NCI-H526 (cell line): Measurements from ENCODE around the gene RNLS.

Source experiments
- DNase-seq, 2 experiments: peaks; one replicate each; lab custom pipeline; 2025; lab: John Stamatoyannopoulos, UW

Gene RNLS

DNA sequence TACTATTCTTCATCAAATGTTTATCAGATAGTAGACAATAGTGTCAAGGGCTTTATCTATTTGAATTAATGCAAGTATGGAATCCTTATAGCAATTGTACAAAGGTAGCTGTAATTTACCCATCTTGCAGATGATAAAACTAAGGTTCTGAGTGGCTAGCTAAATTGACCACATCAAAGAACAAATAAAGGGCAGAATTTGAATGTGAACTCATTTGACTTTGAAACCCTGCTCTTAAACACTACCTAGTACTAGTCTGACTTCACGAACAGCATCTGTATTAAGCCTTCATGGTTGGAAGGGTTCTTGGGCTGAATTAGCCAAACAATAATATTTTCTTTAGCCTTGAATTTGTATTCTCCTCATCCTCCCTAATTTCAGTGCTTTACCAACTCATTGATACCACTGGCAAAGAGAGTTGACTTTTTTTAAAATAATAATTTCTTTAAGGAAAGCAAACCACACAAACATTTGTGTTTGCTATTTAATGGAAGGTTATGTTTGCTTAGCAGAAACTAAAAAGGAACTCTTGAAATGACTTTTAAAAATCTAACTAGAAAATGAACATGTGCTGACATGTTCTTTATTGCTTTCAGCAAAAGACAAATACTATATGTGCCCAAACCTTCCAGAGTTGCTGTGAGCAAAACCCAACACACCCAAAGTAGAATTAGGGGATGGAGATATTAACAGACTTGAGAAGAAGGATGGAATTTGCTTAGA lies 322.6 kb downstream of the RNLS start:
- no peak for DNase-seq

DNA sequence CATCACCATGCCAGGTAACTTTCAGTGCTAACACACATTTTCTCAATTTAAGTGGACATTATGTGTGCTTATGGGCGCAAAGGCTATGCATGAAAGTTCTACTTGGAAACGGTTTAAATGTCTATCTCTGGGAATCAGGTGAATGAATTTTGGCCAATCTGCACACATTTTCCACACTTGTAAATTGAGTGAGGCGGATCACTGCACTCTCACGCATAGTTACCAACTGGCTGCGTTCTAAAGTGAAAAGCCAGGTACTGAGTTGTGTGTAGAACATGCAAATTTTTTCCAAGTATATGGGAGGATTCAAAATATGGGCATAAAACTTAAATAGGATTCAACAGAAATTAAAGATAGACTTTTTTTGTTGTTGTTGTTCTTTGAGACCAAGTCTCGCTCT lies 323.7 kb downstream of the RNLS start:
- no peak for DNase-seq

DNA sequence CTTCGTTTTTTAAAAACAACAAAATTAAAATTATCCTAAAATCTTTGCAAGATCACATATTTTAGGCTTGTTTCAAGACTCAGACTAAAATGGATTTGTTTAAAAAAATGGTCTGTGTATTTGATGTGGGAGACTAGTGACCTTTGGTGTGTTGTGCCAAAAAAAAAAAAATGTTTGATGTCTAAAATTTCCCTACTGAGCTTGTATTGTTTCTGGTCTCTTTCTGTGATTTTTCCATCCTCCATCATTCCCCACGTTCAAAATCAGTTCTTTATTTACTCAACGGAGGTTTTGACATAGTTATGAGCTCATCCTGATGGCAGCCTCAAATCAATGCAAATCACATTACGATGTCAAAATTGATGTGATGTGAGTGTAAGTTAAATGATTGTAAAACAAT lies 326.2 kb downstream of the RNLS start:
- no peak for DNase-seq

DNA sequence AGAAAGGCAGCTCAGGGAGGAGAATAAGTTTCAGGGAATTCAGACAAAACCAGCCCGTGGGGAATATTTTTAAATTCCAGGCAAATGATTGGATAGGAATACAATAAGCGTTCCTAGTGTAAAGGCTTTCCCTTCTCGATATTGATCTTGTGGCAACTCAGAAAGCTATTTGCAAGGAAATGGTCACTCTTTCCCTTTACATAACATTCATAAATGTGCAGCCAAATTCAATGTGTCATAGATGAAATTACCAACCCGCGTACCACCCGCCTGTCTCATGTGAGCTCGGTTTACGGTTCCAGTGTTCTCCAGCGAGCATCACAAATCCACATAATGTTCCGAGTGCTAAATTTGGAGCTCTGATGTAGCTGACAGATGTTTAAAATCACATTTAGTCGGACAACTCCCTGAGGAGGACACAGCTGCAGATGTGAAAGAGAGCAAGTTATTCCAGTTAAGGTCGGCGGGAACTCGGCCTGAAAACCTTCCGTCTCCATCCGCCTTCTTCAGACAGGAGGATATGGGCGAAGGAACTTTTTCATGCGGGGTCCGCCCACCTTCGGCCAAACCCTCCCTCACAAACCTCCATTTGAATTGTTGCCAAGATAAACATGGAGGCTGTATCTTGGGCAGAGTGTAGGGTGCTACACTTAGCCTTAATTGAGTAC lies 327.0 kb downstream of the RNLS start:
- DNase-seq, result no peak

DNA sequence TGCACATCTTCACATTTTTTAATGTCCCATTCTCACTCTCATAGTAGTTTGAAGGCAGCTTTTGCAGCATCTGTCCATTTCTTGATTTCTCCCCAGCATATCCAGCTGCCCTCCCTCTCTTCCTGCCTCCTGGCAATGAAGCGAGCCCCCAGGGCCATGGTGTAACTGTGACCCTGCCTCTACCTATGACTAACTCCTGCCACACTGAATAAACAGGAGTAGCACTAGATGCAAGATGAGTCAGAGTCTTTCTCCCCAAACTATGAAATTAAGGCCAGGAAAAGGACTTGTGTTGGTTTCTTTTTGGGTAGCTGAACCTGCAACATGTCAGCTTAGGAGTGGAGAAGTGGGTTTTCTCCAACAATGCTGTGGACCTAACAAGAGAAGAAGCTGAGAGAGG lies 329.0 kb downstream of the RNLS start:
- no peak for DNase-seq

DNA sequence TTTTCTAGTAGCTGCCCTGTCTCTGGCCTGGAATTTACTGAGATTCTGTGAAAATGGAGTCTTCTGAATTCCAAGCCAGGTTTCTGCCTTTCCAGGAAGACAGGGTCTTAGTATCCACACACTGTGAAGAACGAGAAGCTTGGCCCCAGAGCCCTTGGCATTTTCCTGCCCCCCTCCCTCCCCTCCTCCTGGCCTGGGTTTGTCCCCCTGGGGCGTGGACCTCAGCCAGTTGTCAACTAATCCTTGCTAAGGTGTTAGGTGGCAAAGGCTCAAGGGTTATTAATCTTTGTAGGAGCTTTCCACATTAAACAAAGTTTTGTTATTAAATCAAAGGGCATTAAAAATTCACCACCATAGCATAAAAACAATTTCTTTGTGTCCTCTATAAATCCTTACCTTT lies 329.5 kb downstream of the RNLS start:
- DNase-seq, result no peak

DNA sequence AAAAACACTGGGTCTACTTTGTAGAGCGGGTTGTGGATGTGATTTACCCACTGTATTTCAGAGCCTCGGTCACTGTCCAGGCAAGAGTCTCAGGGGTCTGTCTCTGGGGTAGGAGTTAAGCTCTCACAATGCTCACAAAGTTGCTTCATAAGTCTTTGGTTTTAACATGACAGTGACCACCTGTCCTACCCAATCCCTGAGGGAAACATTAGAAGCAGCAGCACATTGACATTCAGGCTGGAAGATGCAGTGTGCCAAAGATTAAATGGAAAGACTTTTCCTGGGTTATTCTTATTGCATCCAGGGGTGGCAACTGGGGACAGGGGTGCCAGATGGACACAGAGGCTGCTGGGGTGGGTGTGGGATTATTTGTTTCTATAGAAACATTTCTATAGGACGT lies 330.0 kb downstream of the RNLS start:
- DNase-seq, result no peak

DNA sequence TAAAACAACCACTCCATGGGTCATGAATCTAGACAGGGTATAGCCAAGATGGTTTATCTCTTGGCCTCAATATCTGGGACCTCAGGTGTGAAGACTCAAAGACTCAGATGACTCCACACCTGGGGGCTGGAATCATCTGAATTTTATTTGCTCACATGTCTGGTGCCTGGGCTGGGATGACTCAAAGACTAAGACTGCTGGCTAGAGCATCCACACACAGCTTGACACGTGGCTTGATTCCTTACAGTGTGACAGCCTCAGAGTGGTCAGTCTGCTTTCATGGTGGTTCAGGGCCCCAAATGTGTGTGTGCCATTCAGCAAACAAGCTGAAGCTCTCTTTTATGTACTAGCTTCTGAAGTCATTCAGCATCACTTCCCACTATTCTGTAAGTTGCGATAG lies 333.7 kb downstream of the RNLS start:
- DNase-seq, result no peak

DNA sequence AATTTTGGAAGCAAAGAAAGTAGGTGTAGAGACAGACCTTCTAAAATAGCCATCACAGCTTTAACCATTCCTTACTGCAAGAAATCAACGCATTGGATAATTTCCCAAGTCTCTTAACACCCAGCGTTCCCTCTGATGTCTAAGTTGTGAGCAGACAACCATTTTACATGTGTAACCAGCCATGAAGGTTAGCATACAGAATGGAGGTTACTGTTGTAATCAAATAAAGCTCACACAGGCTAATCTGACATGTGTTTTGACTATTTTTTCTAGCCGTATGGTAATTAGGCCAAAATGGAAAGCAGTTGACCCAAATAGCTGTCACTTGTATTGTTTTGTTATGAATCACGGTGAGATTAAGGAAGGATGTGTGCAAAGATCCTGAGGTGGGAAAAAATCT lies 336.4 kb downstream of the RNLS start:
- peak in 1 of 2 experiments; percentile 17 for DNase-seq

DNA sequence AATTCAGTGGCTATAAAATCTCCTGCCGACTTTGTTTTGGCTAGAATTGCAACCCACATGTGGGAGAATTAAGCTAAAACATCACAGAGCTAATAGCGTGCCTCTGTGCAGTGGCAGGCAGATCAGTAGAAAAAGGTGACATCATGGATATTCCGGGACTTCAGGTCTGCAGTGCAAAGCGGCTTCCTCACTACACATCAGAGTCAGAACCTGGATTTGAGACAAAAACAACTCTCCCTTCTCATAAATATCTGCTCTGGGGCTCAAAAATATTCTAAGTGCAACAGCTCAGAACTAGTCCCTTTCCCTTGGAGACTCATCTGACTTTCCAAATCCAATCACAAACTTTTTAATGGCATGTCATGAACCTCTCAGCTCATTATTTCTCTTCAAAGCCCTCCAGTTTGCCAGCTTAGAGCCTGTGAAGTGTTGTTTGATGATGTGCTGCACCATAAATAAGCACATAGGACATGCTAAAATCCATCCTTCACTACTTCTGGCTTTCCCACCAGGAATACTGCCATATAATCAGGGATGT lies 337.1 kb downstream of the RNLS start:
- DNase-seq, result no peak

DNA sequence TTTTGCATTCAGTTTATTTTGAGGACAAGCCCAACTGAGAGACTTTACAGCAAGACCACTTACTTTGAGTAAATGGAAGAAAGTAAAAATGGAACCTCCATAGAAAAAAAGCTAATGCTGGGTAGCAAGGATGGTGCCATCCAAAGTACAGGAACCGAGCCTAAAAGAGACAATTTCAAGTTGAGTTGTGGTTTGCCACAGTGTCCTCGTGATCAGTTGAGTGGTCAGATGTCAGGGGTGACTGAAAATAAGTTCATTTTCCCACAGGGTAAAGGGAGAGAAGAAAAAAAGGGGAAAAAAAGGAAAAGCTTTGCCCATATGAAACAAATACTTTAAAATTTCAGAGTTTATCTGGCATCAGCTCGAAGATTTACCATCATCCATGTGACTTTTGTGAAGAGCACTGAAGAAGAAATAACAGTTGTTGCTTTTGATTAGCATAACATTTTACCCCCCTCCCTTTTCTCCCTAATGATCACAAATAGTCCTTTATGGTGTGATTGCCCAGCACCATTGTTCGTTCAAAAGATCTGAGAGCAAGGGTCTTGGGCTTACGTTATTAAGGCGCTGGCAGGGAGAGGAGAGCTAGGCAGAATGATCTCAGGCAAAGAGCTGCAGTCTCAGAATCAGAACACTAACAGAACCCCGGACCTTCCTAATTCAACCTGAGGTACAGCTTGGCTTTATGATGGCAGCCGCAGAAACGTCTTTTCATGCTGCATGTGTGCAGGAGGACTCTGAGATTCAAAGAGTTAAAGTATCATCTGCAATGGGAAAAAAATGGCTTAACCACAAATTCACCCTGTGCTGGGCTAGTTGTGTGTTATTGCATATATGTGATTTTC lies 338.1 kb downstream of the RNLS start:
- no peak for DNase-seq

DNA sequence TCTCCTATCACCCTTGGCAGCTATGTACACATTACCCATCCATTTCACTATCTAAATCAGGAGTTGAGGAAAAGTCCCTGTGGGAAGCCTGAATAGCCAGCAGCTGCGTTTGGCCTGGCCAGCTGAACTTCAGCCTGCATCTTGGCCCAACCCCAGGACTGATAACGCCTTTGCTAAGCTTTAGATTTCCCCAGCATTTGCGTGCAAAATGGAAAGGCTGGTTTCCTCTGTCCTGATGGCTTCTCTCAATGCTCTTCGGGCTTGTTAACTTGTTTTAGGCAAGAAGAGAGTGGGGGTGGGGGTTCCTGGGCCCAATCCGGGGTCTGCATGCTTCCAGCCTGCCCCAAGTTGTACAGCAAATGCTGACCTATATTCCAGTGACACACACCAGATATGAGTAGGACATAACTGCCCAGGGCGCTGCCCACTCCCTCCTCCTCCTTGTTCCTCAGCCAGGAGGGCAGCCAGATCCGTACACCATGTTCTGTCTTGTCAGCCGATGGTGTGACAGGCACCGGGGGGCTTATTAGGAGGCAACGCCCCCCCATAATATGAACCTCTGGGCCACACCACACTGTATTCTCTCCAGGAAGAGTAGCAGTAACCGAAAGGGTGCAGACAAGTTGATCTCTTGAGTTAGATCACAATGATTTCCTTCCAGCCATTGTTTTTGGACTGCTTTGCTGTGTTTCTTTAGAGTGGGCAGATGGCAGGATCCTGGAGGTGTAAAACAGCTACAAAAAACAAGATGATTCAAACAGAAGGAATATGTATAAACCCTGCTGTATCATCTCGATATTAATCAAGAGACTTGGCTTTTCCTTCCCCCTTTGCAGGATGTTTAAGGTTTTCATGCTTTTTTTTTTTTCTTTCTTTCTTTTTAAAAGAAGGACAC lies 339.0 kb downstream of the RNLS start:
- no peak for DNase-seq

DNA sequence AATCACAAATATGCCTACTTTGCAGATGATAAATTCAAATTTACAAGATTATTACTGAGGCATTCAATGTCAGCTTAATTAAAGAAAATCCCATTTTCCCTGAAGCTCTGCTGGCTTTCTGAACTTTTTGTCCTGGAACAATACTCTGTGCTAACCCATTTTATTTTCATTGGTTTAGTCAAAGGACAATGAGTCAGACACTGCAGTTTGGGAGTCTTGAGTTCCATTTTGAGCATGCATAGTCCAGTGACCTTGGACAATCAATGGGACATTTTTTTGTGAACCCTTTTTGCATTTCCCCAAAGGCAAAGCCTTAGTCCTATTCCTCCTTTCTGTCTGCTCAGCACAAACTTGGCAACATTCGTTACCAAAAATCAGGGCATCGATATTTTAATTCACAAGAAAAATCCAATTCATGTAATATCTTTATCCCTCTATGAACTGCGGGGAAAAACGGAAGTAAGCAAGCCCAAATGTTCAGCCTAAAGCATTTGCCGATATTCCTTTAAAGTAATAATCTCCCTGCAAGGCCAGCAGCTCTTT lies 339.8 kb downstream of the RNLS start:
- DNase-seq, result no peak

DNA sequence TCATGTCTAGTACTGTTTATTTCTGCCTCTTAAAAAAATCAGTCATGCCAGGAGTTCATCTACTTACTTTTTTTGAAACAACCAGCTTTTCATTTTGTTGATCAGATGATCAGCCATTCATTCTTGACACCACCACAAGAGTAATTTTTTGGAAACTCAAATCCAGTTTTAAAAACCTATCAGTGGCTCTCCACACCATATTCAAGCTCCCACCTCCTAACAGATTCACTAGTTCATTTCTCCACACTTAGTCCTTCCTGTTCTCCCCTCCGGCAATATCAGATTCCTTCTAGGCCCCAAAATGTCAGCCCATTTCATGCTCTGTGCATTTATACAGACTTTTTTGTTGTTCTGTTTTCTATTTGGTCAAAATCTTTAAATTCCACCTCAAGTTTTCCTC lies 341.6 kb downstream of the RNLS start:
- no peak for DNase-seq

DNA sequence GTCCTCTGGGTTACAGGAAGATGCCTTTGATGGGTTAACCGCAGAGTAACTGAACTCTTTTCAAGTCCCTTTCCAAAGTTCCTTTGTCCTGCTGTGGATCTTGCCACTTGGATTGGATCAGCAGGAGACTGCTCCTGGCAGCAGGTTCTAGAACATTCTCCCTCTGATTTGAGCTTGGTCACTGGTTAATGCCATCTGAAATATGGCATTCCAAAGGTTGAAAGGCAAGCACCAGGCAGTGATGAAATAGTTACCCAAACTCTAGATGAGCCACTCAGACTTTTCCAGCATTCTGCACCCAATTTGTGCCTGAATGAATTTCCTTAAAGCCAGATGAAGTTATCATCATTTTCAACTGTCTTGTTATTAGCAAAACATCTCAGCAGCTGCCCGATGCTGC lies 343.9 kb downstream of the RNLS start:
- no peak for DNase-seq

DNA sequence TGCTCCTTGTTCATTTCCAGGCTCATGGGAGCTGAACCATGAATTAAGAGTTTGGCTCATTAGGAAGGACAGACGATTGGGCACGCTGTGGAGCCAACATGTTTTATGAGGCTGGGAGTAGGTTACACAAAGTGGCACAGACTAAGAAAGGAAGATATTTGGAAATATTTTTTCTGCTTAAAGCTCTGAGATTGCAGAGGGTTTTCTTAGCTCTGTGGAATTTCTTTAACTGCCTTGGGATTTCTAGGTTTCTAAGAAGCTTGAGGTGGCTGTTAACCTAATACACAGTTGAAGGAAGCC lies 344.6 kb downstream of the RNLS start:
- no peak for DNase-seq

DNA sequence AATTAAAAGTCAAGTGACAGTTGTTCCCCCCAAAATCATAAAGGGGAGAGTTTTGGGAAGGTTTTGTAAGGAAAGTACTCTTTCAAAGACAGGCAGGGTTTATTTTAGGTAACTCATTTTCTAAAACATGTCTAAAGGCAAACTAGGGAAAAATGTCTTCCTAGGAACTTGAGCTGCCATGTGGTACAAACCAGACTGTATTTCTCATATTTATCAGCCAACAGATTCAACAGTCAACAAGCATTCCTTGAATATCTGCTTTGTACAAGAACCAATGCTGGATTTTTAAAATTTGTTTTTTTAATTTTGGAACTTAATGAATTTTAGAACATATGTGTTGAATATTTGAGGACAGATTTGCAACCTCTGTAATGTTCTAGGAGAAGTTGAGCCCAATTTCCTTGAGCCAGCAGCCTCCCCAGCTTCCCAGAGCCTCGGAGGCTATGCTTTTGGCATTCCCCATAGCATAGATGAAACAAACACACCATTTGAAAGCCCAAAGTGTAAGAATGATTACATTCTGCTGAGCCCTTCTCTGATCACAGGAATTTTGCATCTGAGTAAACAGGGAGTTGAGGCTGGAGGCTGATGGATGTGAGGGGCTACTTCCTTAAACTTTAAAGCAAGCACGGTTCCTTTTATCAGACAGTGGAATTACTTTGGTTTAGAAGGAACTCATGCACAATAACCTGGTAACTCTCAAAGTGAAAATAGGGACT lies 345.1 kb downstream of the RNLS start:
- DNase-seq, result peak in 1 of 2 experiments; percentile 16

DNA sequence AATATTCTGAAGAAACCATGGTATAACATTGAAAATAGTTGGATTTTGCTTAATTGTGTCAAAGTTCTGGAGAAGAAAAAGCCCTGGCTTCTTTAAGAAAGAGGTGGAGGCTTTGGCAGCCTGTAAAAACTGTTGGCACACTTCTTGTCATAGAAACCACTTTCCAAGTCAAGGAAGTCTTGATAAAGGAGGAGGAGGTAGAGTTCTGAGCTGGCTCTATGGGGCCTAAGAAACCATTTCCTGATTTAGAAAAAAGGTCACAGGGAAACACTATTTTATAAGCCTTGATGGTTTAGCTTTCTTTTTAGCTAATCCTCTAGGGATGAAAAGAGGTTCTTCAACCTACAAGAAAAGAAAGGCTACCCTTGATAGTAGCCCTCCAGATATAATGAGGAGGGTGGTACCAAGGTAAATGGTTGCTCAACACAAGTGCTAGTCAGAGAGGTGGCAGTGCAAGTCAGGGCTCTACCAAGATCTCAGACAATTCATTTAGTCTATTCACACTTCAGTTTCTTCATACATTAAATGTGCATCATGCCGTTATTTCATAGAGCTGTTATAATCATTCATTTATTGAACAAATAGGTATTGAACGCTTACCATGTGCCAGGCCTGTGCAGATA lies 346.9 kb downstream of the RNLS start:
- DNase-seq, result no peak

DNA sequence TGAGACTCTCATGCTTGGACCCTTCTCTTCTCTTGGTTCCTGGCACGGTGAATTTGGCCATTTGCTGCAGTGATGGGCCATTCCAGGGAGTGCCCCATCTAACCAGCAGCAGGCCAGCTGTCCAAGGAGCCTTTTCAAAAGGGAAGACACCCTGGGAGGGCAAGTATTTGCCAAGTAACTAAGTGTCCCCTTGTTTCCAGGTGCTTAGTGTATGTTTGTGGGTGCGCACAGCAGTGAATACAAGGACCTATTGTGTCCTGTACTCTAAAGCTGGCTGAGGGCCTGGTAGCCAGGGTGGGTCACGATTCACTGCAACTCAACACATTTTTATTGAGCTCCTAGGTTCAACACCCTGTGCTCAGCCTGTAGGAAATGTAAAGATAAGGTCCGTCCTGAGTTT lies 348.8 kb downstream of the RNLS start:
- DNase-seq, result no peak

DNA sequence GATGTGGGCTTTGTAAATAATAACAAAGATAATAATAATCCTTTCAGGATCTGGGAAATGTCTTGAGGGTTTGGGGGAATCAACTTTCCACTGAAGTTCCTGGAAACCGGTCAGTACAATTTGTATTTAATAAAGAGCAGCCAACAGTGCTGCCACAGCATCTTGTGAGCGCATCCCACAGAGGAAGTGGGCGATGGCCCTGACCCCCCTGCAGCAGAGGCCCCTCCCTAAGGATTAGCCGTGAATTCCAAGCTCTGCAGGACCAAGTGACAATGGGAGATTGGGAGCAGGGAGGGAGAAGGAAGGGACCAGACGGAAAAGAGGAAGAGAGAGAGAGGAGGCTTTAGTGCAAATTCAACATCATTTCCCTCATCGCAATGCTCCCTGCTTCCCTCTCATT lies 349.2 kb downstream of the RNLS start:
- no peak for DNase-seq
